Hematopoietic multipotent progenitor cell treated with erythropoietin and hydrocortisone succinate and interleukin-3 and kit ligand, for 8 days (in vitro differentiated cells): Measurements from ENCODE around the gene NR1H3.

Experiments used
- DNase-seq: peaks from one replicate; pipeline ENCODE4 v3.0.0-alpha.2; 2015

The NR1H3 gene

DNA sequence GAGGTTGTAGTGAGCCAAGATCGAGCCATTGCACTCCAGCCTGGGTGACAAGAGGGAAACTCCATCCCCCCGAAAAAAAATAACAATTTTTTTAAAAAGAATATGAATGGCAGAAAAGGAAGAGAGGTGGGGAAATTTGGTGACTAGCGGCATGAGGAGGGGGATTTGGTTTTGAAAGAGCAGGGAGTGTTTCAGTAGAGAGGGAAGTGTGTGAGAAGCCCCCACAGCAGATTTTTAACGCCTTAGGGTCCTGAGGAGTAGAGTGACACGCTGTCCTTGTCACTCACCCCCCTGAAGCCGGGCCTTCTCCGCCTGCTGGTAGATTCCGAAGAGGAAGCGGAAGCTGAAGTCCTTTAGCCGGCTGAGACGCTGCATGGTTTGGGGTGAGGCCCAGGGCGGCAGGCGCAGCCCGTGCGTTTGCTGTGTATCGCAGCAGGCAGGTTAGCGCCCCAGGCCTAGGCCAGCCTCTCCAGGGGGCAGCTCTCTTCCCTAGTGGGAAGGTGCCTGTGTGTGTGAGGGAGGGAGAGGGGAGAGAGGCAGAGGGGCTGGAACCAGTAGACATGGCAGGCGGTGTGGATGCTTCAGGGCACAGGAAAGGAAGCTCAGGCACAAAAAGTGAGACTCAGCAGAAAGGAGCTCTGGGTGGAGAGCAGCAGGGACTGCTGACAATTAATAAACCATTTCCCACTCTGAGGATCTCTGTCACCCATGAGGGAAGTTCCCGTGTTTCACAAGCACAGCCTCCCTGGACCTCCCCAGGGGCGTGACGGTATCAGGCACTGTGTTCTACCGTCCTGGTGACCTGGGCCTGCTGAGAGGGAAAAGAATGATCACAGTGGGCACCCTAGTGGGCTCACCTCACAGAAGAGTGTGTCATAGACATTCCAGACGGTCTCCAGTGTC lies 13.1 kb upstream of the NR1H3 start:
- DNase-seq, result no peak

DNA sequence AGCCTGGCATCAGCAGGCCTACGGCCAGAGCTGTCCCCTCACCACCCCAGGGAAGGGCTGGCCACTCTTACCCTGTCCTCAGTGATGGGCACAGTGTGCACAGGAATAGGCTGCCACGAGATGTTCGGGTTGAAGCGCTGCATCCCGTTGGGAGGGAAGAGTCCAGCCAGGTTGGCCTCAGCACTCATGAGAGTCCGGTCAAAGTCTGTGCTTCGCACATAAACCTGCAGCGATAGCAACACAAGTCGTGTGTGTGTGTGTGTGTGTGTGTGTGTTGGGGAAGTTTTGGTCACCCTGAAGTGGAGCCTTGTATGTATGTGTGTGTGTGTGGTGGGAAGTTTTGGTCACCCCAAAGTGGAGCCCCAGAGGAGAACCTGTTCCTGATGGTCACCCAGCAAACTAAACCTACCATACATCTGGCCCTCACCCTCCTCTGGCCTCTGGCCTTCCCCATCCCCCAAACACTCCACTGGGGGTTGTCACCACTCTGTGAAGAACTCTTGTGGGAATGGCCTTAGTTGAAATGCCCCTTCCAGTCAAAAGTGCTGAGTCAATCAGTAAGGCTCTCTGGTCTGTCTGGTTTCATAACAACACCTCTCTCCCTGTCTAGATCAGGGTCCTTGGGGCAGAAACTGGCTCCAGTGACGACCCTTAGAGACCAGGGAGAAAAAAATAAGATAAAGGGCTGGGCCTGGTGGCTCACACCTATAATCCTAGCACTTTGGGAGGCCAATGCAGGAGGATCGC lies 12.0 kb upstream of the NR1H3 start:
- no peak for DNase-seq

DNA sequence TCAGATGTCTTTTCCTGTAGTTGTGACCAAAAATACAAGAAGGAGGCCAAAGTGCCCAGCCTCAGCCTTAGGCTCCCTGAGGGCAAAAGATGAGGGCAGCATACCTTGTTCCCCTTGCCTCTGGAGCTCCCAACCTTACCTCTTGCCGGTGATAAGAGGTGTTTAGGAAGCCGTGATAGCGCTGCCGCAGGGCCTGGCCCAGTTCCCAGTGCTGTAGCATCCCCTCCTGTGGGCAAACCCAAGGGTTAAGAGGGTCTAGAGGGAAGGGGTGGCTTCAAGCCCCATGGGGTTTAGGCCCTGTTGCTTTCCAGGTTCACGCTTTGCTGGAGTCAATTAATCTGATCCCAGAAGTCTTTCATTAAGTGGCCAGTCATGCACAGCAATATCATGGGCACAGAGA lies 10.3 kb upstream of the NR1H3 start:
- DNase-seq, result no peak

DNA sequence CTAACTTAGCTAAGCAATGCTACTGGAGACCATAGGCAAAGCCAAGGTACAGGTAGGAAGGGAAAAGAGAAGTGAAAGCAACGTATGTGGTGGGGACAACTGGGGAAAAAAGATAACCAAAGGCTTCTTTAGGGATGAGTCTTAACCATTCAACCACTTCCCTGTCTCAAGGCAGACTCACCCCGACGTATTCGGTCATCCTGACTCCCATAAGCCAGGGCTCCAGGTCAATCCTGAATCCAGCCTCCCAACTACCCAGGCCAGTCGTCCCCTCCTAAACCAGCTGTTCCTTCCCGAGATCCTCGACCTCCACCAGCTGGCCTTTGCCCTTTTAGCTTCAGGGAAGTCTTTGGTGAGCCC lies 9.5 kb upstream of the NR1H3 start:
- DNase-seq, result peak; percentile 42

DNA sequence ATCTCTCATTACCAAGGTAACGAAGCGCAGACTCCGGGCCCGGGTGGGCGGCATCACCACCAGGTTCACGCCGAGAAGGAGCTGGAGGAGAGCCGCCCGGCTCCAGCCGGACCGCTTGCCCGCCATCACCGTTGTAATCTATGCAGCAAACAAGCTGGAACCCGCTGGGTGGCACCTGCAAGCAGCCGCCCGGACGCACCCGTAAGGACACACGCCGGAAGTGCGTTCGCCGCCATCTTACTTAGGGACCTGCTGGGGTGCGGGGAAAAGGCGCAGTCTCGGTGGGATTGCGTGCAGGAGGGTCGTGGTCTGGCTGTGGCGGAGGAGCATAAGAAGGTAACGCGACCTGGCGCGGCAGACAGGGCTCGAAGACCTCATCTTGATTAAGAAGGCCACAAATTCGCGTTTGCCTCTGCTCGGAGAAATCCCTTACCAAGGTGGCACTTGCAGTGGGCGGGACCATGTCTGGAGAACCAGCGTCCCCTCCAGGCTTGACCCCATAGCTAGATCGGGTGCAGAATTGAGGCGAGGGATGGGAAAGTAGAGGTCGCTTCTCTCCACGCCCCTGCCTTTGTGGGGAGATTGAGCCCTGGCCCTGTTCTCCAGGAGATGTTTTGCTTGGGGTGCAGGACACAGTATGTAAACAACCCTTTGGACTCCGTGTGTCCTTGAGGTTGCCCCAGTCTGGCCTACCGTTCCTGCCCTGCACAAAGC lies 9.0 kb upstream of the NR1H3 start, which contains the start of gene ACP2:
Gene ACP2, minus strand, starts transcription at position 151 of the 714 bp plus-strand sequence. Its CDS starts 25 bp downstream, at position 126.
- DNase-seq, result peak; percentile 91

DNA sequence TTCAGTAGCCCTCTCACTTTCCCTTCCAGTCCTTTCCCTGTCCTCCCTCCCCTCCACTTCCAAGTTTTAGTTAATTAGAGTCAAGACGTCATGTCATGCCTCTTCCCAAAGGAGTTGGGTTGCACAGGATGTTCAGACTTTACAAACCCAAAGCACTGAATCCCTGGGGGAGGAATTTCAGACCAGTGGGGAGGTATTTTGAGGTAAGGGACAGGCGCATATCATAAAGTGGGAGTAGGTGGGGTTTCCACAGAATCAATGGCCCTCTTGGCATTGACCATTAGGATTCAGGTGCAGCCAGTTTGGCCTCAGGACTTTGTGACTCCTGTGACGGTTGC lies 8.4 kb upstream of the NR1H3 start:
- DNase-seq, result no peak

DNA sequence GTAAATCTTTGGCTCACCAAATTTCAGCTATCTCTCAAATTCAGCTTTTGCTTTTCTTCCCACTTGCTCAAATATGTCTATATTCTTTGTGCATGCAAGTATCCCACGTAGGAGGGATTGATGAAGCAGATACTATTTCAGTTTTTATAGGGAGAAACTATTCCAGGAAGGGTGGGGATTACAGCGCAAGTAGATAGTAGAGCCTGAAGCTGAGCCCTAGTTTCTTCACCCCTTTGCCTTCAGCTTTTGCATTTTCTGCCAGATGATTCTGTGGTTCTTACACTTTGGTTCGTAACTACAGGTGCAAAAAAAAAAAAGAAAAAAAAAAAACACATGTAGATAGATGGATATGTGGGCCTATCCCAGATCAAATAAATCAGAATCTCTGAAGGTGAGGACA lies 6.0 kb upstream of the NR1H3 start:
- DNase-seq, result no peak

DNA sequence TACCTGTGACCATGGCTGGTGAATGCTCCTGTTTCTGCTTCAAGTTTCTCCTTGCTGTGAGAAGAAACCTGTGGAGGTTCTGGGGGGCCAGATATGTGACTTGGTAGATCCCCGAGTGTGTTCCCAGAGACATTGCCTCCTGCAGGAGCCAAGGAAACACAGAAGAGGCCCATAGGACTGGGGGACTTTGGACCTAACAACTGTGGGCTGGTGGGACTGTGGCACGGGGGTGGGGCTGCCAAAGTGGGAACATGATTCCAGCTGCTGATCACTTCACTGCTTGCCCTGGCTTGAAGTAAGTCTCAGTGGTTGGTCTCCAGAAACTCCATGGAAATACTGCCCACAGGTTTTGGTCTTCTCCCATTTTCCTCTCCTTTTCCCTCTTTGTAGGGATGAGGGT lies 4.1 kb upstream of the NR1H3 start:
- DNase-seq, result no peak

DNA sequence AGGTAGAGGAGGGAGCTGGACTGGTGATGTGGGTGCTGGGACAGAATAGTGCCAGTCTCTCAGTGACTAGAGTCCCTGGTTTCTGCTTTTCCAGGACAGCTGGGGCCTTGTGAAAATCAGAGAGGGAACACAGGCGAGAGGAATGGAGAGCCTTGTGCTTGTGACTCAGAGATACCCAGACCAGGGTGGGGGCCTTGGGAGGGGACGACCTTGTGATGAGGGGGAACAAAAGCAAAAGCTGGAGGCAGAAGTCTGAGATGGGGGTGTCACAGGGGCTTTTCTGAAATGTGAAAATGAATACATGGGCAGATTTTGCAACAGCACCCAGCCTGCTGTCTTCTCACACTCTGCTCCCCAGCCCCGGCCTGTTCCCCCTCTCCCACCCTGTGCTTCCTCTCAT lies 3.4 kb upstream of the NR1H3 start:
- DNase-seq, result no peak

DNA sequence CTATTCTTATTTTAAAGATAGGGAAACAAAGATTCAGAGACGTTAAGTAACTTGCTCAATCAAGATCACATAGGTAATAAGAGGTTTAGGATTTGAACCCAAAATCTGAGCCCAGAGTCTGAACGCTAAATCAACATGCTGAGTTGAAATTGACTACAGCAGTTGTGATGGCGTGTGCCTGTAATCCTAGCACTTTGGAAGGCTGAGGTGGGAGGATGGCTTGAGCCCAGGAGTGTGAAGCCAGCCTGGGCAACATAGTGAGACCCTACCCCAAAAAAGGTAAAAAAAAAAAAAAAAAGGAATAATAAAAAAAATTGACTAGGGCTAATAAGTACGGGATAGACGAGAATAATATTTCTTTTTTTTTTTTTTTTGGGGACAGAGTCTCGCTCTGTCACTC lies 1.4 kb upstream of the NR1H3 start:
- no peak for DNase-seq

DNA sequence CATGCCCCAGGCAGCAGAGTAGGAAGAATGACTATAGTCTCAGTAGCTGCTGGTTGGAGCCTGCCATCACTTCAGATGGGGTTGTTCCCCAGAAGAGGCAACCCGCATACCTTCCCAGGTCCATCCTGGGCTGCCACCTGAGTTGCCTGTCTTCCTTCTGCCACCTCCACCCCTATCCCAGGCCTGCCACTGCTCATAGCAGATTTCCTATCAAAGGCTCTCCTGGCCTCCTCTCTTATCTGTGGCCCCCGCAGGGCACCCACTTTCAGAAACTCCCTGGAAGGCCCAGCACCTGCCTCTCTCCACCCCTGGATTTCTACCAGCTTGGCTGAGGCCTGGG lies 649 bp upstream of the NR1H3 start:
- no peak for DNase-seq

DNA sequence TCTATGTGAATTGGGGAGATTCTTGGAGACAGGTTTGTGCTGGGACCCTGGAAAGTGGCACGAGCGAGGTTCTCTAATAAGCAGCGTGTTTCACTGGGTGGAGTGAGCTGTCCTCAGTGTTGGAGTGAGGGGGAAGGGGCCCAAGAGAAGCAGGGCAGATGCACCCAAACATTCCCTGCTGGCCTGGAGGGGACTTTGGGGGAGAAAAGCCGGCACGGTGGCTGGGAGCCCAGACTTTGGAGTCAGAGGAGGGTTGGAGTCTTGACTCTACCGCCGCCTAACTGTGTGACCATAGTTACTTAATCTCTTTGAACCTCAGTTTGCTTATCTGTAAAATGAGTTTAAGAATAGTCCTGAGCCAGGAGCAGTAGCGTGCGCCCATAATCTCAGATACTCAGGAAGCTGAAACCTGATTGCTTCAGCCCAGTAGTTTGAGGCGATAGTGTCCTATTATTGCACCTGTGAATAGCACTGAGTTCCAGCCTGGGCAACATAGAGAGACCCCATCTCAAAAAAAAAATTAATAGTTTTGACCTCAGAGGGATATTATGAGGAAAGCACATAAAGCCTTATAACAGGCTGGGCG lies 614 bp downstream of the NR1H3 start:
- no peak for DNase-seq

DNA sequence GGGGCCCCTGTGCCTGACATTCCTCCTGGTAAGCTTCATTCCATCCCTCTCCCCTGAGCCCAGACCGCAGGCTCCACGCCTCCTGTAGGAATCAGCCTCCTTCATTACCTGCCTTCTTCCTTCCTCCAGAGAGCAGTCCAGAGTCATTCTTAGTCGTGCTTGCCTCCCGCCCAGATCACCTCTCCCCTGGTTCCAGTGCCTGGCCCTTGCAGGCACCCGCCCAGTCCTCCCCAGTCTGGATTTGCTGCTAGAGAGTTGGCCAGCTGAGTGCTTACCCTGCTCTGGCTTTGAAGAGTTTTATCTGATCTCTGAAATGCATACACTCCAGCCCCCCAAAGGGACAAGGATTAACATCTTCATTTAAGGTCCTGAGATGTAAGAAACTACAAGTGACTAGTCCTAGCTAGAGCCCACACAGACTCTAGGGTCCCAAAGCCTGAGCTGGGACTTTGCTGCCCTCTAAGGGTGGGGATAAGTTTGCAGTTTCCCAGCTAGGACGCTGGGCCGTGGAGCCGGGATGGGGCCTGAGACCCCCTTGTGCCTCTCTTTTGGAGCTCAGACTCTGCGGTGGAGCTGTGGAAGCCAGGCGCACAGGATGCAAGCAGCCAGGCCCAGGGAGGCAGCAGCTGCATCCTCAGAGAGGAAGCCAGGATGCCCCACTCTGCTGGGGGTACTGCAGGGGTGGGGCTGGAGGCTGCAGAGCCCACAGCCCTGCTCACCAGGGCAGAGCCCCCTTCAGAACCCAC lies 1.6 kb downstream of the NR1H3 start:
- peak; percentile 61 for DNase-seq

DNA sequence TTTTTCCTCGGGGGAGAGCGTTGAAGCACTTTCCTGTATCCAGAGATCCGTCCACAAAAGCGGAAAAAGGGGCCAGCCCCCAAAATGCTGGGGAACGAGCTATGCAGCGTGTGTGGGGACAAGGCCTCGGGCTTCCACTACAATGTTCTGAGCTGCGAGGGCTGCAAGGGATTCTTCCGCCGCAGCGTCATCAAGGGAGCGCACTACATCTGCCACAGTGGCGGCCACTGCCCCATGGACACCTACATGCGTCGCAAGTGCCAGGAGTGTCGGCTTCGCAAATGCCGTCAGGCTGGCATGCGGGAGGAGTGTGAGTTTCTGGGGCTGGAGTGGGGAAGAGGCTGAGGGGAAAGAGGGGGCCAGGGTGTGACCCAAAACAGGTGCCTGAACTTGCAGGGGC lies 2.6 kb downstream of the NR1H3 start:
- DNase-seq, result no peak

DNA sequence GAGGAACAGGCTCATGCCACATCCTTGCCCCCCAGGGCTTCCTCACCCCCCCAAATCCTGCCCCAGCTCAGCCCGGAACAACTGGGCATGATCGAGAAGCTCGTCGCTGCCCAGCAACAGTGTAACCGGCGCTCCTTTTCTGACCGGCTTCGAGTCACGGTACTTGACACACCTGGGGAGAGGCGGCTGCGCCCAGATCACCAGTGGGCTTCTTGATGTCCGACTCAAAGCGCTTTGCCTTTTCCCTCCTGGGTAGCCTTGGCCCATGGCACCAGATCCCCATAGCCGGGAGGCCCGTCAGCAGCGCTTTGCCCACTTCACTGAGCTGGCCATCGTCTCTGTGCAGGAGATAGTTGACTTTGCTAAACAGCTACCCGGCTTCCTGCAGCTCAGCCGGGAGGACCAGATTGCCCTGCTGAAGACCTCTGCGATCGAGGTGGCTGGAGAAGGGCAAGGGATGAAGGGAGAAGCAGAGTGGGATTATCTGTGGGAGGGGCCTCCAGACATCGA lies 3.5 kb downstream of the NR1H3 start:
- no peak for DNase-seq

DNA sequence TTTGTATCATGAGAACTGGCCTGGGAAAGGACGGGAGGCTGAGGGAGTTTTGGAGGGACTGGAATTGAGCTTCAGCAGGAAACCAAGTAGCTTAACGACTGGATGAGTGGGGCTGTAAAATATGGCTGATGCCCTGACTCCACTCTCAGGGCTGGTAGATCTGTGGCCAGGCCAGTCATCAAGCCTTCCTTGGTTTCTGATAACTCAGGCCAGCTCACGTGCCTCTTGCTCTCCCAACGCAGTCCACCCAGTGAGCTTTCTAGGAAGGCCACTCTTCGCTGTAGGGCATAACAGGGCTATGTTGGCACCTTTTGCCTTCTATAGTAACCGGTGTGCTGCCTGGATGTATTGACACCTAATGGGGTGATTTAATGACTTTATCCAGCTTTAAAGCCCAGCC lies 6.3 kb downstream of the NR1H3 start:
- no peak for DNase-seq

DNA sequence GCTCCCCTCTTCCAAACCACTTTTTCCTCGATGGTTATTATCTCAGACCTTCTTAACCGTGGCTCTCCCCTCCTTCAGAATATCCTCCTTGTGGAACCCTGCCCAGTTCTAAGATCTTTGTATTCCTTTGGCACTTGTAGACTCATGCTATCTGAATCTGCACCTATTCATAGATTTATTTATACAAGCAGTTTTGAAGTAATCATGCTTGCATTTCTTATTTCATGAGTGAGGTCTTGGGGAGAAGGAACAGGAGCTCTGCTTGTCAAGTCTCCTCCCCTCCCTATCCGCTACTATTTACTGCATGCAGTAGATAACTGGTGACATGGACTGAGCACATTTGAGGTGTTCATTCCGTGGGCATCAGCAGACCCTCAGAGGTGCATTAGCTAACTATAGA lies 6.7 kb downstream of the NR1H3 start:
- DNase-seq, result peak; percentile 55

DNA sequence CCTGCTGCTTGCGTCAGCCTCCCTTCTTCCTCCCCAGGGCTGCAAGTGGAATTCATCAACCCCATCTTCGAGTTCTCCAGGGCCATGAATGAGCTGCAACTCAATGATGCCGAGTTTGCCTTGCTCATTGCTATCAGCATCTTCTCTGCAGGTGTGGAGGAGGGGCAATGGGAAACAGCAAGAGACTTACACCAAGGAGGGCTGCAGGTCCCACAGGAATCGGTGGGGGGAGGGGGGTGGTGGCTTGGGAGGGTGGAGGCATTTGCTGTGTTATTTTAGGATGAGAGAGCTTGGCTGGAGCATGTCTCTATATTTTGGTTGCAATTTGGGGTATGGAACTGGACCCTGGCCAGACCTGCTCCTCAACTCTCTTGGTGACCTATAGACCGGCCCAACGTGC lies 10.1 kb downstream of the NR1H3 start:
- DNase-seq, result no peak

DNA sequence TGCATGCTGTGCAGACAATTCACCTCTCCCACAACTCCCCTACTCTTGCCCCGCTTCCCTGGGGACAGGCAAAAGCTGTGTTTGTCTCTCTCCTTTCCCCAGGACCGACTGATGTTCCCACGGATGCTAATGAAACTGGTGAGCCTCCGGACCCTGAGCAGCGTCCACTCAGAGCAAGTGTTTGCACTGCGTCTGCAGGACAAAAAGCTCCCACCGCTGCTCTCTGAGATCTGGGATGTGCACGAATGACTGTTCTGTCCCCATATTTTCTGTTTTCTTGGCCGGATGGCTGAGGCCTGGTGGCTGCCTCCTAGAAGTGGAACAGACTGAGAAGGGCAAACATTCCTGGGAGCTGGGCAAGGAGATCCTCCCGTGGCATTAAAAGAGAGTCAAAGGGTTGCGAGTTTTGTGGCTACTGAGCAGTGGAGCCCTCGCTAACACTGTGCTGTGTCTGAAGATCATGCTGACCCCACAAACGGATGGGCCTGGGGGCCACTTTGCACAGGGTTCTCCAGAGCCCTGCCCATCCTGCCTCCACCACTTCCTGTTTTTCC lies 10.7 kb downstream of the NR1H3 start:
- DNase-seq, result no peak

DNA sequence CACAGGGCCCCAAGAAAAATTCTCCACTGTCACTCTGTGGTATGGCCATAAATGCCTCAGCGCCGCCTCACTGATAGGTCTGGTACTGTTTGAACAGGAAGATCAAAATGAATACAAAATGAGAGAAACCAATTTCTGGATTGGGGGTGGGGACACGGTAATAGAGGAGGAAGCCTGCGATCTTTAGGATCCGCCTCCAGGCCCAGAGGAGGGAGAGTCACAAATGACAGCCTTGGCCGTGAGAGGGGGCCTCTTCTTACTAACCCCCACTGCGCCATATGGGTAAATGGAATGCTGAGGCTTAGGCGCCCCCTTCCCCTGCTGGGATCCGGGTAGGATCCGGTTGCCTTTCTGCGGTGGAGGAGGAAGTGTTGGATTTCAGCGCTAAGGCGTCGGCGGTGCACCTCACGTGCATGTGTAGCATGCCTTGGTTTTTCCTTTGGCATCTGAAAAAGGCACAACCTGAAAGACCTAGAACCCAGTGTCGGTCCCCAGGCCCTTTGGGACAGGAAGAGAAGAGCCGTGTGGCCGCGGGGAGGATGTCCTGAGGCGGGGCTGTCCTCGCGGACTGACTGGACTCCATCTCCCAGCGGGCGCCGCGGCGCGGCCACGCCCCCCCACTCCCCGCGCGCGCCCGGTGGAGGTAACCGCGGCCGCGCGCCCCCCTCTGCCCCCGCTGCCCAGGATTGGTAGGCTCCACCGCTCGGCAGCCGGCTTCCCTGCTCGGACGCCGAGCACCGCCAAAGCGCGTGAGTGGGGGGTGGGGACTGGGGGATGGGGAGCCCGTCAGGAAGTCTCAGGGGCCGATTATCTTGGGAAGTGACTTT lies 11.4 kb downstream of the NR1H3 start:
- DNase-seq, result peak; percentile 92

DNA sequence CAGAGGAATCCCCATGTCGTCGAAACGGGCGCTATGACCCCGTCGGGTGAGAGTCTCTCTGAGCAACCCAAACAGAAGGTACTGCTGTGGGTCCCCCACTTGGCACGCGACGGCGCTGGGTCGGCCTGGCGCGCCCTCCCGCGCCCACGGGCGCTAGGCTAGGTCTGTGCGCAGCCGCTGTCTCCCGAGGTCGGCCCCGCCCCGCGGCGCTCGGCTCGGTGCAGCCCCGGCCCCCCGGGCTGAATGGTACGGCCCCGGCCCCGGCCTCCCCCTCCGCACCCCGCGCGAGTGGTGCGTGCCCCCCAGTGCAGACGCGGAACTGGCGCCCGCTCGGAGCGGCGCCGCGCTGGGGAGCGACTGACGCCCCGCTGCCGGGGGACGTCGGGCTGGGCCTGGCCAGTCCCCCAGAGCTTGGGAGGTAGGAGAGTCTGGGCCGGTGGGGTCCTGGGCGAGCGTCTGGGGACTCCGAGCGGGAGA lies 12.1 kb downstream of the NR1H3 start, which contains the start of gene MADD:
Gene MADD, plus strand, starts transcription at position 305 of the 477 bp plus-strand sequence.
- peak; percentile 85 for DNase-seq
